ENCODE data around the gene GOLGA8B.

GOLGA8B gene

GRCh38 chr15:34607832-34608231, 24.4 kb upstream of the GOLGA8B start:
- H3K4me1 ChIP-seq (ENCODE audit: low read length), result peaks cover 6% of the 10 kb centered on the region
- H3K27me3 ChIP-seq (replicated peaks; ENCODE audit: insufficient read depth, low read length), result no peaks in the 10 kb centered on the region
- no peak for TF ChIP-seq EZH2 (optimal IDR thresholded peaks at IDR 0.05; ENCODE audit: low read depth, low read length)
- TF ChIP-seq CTCF (IDR thresholded peaks at IDR 0.05; ENCODE audit: low read length), result no peak
- no peak for TF ChIP-seq EZH2phosphoT487 (IDR thresholded peaks at IDR 0.05; ENCODE audit: low read length)
- no peak overlapping the region for H2AFZ ChIP-seq (ENCODE audit: low read length)
- no peaks in the 10 kb centered on the region for H3K36me3 ChIP-seq (replicated peaks; ENCODE audit: insufficient read depth, low read length)
- no peak overlapping the region for H3K9ac ChIP-seq (ENCODE audit: low read length)
- no peaks in the 10 kb centered on the region for H4K20me1 ChIP-seq (ENCODE audit: insufficient read depth, low read length)
- H3K4me3 ChIP-seq (ENCODE audit: low read length), result no peak overlapping the region
- H3K4me2 ChIP-seq (ENCODE audit: low read depth, low read length), result no peak overlapping the region
- H3K79me2 ChIP-seq (ENCODE audit: low read length), result no peaks in the 10 kb centered on the region
- DNase-seq, result no peak
- H3K9me3 ChIP-seq (replicated peaks; ENCODE audit: insufficient read depth, low read length), result no peaks in the 10 kb centered on the region
- H3F3A ChIP-seq (ENCODE audit: insufficient read depth, low read length), result peaks cover 6% of the 10 kb centered on the region; the same call in 1 of the 2 replicates
- H3K9me2 ChIP-seq (replicated peaks; ENCODE audit: insufficient read depth, low read length), result no peaks in the 10 kb centered on the region
- no peak overlapping the region for H3K27ac ChIP-seq (ENCODE audit: low read length)

- Histone ChIP-seq H4K20me1 (ENCODE audit: insufficient read depth, low read length) (no peaks in the 10 kb centered on the region), H3K4me3 (ENCODE audit: low read length) (no peak overlapping the region), H3K9ac (ENCODE audit: low read length) (no peak overlapping the region), H3K4me2 (ENCODE audit: low read depth, low read length) (no peak overlapping the region), H3K36me3 (replicated peaks; ENCODE audit: insufficient read depth, low read length) (no peaks in the 10 kb centered on the region), H3K4me1 (ENCODE audit: low read length) (peaks cover 6% of the 10 kb centered on the region), H3K79me2 (ENCODE audit: low read length) (no peaks in the 10 kb centered on the region), H3K27ac (ENCODE audit: low read length) (no peak overlapping the region), H3F3A (ENCODE audit: insufficient read depth, low read length) (peaks cover 6% of the 10 kb centered on the region; the same call in 1 of the 2 replicates), H2AFZ (ENCODE audit: low read length) (no peak overlapping the region), H3K9me3 (replicated peaks; ENCODE audit: insufficient read depth, low read length) (no peaks in the 10 kb centered on the region), H3K9me2 (replicated peaks; ENCODE audit: insufficient read depth, low read length) (no peaks in the 10 kb centered on the region), H3K27me3 (replicated peaks; ENCODE audit: insufficient read depth, low read length) (no peaks in the 10 kb centered on the region)
- no peak for TF ChIP-seq CTCF (IDR thresholded peaks at IDR 0.05; ENCODE audit: low read length)
- no peak for TF ChIP-seq EZH2phosphoT487 (IDR thresholded peaks at IDR 0.05; ENCODE audit: low read length)
- no peak for TF ChIP-seq EZH2 (optimal IDR thresholded peaks at IDR 0.05; ENCODE audit: low read depth, low read length)
- no peak for DNase-seq
Measured at GRCh38 chr15:34606545-34606944, 23.1 kb upstream of the GOLGA8B start.

- Histone ChIP-seq H2AFZ (ENCODE audit: low read length) (no peak overlapping the region), H3K27ac (ENCODE audit: low read length) (no peak overlapping the region), H4K20me1 (ENCODE audit: insufficient read depth, low read length) (no peaks in the 10 kb centered on the region), H3F3A (ENCODE audit: insufficient read depth, low read length) (peaks cover 6% of the 10 kb centered on the region; the same call in 1 of the 2 replicates), H3K4me1 (ENCODE audit: low read length) (peaks cover 6% of the 10 kb centered on the region), H3K4me2 (ENCODE audit: low read depth, low read length) (no peak overlapping the region), H3K9me3 (replicated peaks; ENCODE audit: insufficient read depth, low read length) (no peaks in the 10 kb centered on the region), H3K36me3 (replicated peaks; ENCODE audit: insufficient read depth, low read length) (no peaks in the 10 kb centered on the region), H3K79me2 (ENCODE audit: low read length) (no peaks in the 10 kb centered on the region), H3K4me3 (ENCODE audit: low read length) (no peak overlapping the region), H3K9me2 (replicated peaks; ENCODE audit: insufficient read depth, low read length) (no peaks in the 10 kb centered on the region), H3K9ac (ENCODE audit: low read length) (no peak overlapping the region), H3K27me3 (replicated peaks; ENCODE audit: insufficient read depth, low read length) (no peaks in the 10 kb centered on the region)
- TF ChIP-seq EZH2 (optimal IDR thresholded peaks at IDR 0.05; ENCODE audit: low read depth, low read length) (no peak), CTCF (IDR thresholded peaks at IDR 0.05; ENCODE audit: low read length) (no peak), EZH2phosphoT487 (IDR thresholded peaks at IDR 0.05; ENCODE audit: low read length) (no peak)
- no peak for DNase-seq
Measured at GRCh38 chr15:34606131-34606530, 22.7 kb upstream of the GOLGA8B start.

Measured in MM.1S (cell line).